DMS 273 (cell line): Measurements from ENCODE around the gene NF2.

Source experiments
- DNase-seq: peaks from one replicate; lab custom pipeline; 2025; ENCODE audit not compliant: unreplicated experiment; lab: John Stamatoyannopoulos, UW

The NF2 gene

DNA sequence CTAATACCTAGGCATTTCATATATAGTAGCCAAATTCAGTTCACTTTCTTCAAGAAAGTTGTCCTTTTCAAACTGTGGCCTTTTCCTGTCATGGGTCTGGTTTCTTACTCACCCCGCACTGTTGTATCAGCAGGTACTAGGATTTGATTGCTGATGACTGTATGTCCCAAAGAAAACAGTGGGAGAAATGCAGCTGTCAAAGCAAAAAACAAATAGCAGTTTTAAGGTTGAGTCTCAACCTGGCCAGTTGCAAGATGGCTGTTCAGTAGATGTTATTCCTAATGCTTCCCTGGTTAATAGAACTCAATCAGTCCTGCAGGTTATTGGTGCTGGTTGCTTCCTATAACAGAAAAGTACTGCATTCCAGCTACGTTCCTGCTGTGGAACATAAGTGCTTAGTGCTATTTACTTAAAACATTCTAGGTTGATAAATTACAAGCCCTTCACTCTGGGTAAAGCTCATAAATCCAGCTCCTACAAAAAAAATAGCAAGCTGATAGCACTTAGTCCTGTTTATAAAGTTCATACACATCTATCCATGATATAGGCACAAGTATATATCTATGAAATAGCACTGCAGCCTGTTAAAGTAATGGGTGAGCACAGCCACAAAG, 26.6 kb downstream of the NF2 start:
- DNase-seq = no peak

DNA sequence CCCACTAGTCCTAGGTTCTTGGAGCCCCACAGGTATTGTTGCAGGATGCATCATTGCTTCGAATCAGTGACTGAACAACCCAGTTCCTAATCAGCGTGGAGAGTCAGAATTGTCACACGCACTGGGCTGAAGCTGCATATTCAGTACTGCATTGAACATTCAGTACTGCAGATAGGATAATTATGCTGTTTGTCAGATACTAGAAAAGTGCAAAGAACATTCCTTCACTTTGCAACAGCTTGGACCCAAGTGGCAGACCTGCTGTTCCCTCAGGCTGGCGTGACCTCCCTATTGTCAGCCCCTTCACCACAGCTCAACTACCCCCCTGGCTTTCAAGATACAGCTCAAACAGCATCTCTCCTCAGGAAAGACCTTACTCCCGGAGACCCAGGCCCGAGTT, 27.6 kb downstream of the NF2 start:
- no peak for DNase-seq

- no peak for DNase-seq
Observed at GRCh38 chr22:29631725-29632124, 28.3 kb downstream of the NF2 start.

GRCh38 chr22:29632672-29633071, 29.2 kb downstream of the NF2 start:
- DNase-seq = no peak

DNA sequence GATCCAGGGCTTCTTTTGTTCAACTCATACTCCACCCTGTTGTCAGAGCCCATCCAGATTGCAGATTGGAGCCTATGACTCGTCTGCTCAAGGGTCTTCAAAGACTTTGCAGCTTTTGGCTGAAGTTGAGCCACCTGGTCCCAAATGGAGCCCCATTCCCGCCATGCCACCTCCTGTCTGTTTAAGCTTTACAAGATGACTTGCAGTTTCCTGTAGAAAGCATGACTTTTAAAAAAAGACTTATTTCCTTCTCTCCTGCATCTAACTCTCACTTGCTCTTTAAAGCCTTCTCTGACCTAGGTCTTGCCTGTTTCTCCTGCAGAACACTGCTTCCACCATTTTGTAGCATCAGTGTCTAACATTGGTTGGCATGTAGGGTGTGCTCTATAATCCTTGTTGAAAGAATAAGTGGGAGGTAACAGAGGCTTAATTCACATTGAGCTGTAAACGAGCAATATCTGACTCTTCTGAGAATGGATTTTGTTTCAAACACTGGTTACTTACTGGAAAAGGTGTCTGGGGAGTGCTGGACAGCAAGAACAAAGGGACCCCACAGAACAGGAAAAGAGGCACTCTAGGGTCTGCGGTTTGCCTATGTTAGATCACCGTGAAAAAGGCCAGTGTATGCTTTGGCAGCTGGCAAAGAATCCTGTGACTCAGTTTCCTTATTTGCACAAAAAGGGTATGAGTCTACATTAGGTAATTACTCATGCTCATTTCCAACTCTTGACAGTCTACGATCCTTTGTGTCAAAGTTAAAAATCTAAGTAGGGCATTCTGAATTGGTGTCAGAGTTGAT, 30.3 kb downstream of the NF2 start:
- DNase-seq = no peak

GRCh38 chr22:29634847-29635246, 31.4 kb downstream of the NF2 start:
- DNase-seq = no peak

DNA sequence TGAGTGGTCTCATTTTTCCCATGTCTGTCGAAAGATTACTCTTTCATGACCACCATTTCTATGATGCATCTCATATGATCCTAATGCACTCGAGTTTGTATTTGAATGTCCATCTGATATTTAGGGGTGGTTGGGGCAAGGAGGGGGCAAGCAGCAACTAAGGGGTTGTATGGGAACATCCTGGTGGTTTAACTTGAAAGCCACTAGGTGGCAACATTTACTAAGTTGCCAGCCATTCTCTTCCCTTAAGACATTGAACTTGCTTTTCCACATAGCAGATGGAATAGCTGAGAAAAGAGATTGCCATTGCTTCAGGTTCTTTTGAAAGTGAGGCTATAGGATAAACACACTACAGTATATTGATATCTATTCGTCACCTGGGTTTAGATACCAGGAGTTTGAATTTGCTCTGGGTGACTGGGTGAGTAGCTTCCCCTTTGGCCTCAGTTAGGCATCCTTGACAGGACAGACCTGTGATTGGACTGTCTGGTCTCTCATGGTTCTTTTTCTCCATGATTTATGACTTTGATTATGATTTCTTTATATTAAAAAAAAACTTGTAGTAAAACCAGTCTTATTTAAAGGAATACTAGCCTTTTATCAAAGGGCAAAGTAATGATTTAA, 32.4 kb downstream of the NF2 start:
- peak; percentile 71 for DNase-seq

GRCh38 chr22:29636751-29637150, 33.3 kb downstream of the NF2 start:
- no peak for DNase-seq

GRCh38 chr22:29637181-29637580, 33.7 kb downstream of the NF2 start:
- DNase-seq = no peak

- DNase-seq = no peak
Observed at GRCh38 chr22:29638678-29639077, 35.2 kb downstream of the NF2 start.

- DNase-seq = no peak
Observed at GRCh38 chr22:29639096-29639495, 35.7 kb downstream of the NF2 start.

GRCh38 chr22:29641042-29641699, 37.7 kb downstream of the NF2 start:
- DNase-seq = no peak

DNA sequence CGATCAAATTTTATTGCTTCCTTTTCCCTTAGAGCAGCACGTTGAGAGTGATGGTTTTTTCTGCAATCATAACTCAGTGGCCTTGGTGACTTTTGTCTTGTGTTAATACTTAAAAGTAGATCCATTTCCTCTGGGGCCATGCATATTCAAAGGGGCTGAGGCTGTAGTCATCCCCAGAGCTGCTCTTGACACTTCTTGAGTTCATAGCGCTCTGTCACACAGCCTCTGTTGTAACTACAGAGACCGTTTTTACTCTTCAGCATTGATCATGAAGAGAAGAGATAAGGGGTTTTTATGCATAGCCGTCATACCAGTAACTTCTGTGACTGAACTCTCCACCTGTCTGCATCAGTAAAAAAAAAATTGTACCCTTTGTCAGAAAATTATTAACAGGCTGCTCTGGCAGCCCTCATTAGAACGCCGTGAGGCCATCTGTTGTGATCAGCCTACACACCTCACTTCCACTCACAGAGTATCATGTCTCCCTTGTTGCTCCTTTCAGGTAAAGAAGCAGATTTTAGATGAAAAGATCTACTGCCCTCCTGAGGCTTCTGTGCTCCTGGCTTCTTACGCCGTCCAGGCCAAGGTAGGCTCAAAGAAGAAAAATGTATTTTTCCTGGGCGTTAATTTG, 38.4 kb downstream of the NF2 start:
- DNase-seq = no peak

DNA sequence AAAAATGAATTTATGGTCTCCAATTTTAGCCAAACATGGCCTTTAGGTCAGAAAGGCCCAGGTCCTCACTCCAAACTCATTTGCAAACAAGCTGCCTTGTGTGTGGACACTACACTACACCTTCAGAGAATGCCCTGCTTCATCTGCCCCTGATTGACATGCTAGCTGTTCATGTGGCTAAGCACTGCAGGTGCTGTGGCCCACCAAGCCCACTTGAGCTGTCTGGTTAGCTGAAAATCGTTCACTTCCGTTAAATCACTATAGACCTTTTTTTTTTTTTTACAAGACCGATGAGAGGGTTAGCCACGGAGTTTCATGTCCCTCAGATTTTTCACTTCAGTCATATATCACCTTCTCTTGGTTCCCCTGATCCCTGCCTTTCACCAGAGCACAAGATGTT, 39.3 kb downstream of the NF2 start:
- no peak for DNase-seq

- DNase-seq = no peak
Observed at GRCh38 chr22:29647954-29648737, 44.7 kb downstream of the NF2 start.

- no peak for DNase-seq
Observed at GRCh38 chr22:29650370-29650769, 46.9 kb downstream of the NF2 start.

DNA sequence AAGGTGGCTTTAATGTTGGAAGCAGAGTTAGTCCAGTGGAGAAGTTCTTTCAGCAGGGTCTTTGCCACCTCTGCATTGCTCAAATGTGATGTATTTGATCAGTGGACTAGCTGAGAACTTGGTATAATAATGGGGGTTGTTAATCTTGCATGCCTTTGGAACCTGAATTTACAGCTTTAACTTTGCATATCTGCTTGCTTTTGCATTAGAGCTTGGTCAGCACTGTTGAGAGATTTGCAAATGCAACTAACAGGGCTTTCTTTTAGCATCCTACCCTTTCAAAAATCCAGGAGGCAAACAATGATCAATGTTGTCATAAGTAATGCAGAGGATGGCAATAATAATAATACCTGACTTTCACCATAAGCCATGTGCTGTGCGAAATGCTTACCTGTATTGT, 48.2 kb downstream of the NF2 start:
- DNase-seq = no peak

DNA sequence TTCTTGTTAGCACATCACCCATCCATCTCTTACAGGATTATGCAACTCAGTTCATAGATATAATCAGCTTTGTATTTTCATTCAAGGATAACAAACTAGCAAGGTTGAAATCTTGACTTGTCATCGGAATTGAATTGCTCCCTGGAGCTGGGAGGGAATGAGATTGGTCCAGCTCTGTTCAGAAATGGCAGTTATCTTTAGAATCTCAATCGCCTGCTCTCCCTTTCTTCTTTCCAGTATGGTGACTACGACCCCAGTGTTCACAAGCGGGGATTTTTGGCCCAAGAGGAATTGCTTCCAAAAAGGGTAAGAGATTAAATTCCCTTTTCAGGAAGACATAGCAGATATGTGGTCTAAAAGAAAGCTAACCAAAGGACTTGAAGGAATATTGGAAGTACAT, 51.0 kb downstream of the NF2 start:
- no peak for DNase-seq

DNA sequence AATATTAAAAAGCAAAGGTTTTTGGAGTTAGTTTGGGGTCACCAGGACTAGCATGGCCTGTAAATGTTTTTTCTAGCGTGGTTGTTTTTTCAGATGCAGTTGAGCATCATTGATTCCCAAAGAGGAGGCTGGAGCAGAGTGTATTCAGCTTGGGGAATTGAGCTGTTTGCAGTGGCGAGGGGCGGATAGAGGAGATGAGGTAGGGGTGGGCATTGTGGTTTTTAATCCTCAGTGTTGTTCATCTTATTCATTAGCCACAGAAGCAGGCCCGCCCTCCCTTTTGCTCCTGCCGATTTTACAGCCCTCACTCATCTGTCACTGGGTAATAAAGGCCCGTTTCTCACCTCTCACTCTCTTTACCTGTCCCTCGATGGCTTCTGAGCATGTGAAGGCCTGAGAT, 51.4 kb downstream of the NF2 start:
- no peak for DNase-seq

- DNase-seq = no peak
Observed at GRCh38 chr22:29658176-29658575, 54.7 kb downstream of the NF2 start.

GRCh38 chr22:29660021-29660420, 56.6 kb downstream of the NF2 start:
- DNase-seq = no peak
